ENCODE results near the gene TUG1.

- TF ChIP-seq CTCF (conservative IDR thresholded peaks at IDR 0.05; ENCODE audit: low read depth, low read length) = no peak
- TF ChIP-seq EZH2 (IDR thresholded peaks at IDR 0.05; ENCODE audit: low read length, unreplicated experiment) = no peak
- TF ChIP-seq EZH2phosphoT487 (IDR thresholded peaks at IDR 0.05; ENCODE audit: borderline replicate concordance, low read length) = no peak
Observed at GRCh38 chr22:30994960-30995359, 25.9 kb downstream of the TUG1 start.

All from PC-3 (cell line).